NCI-H2196 treated with DMSO at 0.1 percent for 48 hours (cell line): Measurements from ENCODE around the gene MGME1.

Experiments
- DNase-seq: peaks from one replicate; lab custom pipeline; 2025; ENCODE audit not compliant: unreplicated experiment; lab: John Stamatoyannopoulos, UW

Gene MGME1

DNA sequence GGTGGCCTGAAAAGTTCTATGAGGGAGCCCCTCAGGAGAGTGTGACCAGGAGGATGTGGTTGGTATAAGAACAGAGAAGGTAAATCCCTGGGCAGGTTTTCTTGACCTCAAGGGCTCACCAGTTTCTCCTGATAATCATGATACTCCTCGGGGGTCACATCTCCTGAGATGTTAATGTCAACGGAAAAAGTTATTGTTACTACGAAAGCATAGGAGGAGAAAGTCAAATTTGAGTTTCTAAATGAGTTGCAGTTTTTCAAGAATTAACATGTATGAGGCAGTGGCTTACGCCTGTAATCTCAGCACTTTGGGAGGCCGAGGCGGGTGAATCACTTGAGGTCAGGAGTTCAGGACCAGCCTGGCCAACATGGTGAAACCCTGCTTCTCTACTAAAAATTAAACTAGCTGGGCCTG, 23.4 kb downstream of the MGME1 start:
- no peak for DNase-seq

GRCh38 chr20:17992847-17993513, 24.2 kb downstream of the MGME1 start:
- DNase-seq: peak; percentile 17

DNA sequence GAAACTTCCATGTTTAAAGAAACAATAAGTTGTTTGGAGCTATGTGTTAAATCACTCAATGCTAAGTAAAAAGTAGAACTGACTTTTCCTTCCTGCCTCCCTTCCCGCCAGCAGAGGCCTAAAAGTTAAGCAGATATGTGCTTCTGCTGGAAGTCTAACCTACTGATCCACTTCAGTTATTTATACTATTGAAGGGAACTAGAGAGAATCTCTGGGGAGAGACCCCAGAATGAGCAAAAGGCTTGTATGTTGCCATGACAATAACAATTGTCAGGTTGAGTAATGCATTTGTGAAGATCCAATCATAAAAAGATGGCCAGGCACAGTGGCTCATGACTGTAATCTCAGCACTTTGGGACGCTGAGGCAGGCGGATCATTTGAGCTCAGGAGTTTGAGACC, 24.7 kb downstream of the MGME1 start:
- DNase-seq: no peak

GRCh38 chr20:17995967-17996819, 27.4 kb downstream of the MGME1 start:
- DNase-seq: peak; percentile 50

- DNase-seq: no peak
These were observed 29.6 kb downstream of the MGME1 start for GRCh38 chr20:17998446-17998845.

GRCh38 chr20:17999566-17999965, 30.7 kb downstream of the MGME1 start:
- no peak for DNase-seq

DNA sequence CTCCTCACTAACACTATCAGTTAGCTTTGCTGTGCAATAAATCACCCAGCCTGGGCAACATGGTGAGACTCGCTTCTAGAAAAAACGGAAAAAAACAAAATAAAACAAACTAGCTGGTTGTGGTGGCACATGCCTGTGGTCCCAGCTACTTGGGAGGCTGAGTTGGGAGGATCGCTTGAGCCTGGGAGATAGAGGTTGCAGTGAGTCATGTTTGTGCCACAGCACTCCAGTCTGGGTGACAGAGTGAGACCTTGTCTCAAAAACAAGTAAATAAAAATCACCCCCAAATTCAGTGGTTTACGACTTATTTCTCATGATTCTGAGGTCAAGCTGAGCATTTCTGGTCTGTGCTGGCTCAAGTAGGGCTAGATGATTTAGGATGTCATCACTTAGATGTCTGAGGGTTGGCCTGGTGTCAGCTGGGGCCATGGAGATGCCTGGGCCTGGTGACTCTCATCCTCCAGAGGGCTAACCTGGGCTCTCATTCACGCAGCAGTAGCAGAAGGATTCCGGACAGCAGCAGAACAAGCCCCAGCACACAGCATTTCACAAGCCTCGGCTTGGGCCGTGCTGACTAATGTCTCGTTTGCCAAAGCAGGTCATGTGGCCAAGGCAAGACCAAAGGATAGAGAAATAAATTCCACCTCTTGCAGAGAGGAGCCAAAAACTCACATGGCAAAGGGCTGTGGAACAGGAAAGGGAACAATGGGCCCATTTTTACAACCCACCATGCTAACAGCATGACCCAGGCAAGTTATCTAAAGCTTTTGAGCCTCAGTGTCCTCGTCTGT, 32.5 kb downstream of the MGME1 start:
- DNase-seq: no peak

- no peak for DNase-seq
These were observed 35.1 kb downstream of the MGME1 start for GRCh38 chr20:18003897-18004296.

- no peak for DNase-seq
These were observed 35.7 kb downstream of the MGME1 start for GRCh38 chr20:18004384-18005031.

GRCh38 chr20:18005170-18005989, 36.6 kb downstream of the MGME1 start:
- DNase-seq: no peak

DNA sequence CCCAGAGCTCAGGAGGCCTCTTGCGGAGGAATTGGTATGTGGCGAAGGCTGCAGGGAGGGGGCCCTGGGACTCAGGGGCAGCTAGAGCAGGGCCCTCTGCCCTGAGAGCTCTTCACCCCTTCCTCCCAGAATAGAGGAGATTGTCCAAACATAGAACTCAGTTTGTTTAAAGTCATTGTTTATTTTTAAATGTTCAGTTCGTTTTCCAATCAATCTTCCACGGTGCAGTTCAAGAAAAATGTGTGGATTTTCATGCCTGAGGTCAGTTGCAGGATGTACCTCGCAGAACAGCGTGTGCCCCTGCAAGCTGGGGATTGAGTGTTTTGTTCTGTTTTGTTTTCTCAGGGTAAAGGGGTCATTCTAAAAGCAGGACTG, 37.2 kb downstream of the MGME1 start:
- no peak for DNase-seq

GRCh38 chr20:18006684-18007083, 37.9 kb downstream of the MGME1 start:
- DNase-seq: no peak

GRCh38 chr20:18007534-18008292, 38.9 kb downstream of the MGME1 start:
- DNase-seq: no peak

DNA sequence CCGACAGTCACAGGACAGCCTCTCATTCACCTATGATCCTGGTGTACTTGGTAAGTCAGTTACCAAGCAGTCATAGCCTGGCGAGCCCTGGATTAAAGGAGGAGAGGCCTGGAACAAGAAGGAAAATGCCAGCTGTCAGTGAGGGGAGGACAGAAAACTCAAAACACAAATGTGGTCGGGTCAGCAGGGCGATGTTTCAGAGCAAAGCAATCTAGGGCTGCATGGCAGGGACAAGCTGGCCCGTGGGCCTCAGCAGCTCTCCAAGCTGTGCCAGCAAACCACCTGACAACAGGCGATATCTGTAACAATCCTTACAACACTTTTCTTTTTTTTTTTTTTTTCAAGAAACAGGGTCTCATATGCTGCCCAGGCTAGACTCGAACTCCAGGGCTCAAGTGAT, 40.3 kb downstream of the MGME1 start:
- DNase-seq: no peak

- DNase-seq: no peak
These were observed 42.7 kb downstream of the MGME1 start for GRCh38 chr20:18011482-18011881.

- DNase-seq: no peak
These were observed 43.3 kb downstream of the MGME1 start for GRCh38 chr20:18011951-18012645.

DNA sequence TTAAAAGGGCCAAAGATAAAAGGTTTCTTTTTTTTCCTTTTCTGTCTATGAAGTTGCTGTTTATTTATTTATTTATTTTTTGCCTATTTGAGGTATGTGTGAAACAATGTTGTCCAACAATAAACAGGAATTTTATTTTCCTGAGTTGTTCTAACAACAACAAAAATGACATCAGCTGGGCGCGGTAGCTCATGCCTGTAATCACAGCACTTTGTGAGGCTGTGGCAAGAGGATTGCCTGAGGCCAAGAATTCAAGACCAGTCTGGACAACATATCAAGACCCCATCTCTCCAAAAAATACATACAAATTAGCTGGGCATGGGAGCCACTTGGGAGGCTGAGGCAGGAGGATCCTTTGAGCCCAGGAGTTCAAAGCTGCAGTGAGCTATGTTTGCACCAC, 44.1 kb downstream of the MGME1 start:
- DNase-seq: no peak

DNA sequence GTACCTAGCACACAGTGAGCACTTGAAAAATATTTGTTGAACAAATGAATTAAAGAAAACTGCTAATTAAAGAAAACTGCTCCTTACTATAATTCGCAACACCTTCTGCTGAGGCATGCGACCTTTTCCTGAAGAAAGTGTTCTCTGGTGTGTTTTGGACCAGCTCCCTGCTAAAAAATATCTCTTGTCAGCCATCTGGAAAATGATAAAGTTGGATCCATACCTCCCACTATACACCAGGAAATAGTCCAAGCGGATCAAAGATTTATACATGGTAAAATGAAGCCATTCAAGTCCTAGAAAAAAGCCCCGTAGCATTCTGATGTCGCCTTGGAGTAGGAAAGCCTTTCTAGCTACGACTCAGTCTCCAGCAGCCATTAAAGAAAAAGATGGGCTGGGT, 45.6 kb downstream of the MGME1 start:
- no peak for DNase-seq

DNA sequence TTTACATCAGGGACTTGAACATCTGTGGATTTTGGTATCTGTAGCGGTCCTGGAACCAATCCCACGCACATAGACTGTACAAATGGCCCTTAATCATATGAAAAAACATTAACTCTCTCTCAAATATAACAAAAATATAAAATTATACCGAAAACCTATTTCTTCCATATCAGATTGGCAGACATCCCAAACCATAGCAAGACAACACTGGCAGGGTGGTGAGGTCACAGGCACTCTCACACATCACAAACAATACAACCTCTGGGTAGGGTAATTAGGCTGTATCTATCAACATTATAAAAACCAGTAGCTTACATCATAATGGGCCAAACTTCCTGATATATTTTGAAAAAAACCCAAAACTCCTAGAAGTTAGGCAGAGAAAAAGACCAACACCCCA, 48.0 kb downstream of the MGME1 start:
- no peak for DNase-seq
